PC-9 (cell line): Measurements from ENCODE around the gene TOM1L2.

Experiments used
- EZH2 ChIP-seq: fragments of 200-600 bp; sonication (generic); IDR thresholded peaks from 2 replicates; pipeline ENCODE4 v1.8.0; 2017; ENCODE audit warnings: antibody characterized with exemption, low read depth
- TF ChIP-seq, protein P1 (sequence below): fragments of 200-600 bp; sonication (generic); conservative IDR thresholded peaks from 2 replicates; pipeline ENCODE4 v1.6.1; 2017; ENCODE audit warnings: mixed run types, antibody characterized with exemption, mild to moderate bottlenecking, moderate library complexity

DNA sequence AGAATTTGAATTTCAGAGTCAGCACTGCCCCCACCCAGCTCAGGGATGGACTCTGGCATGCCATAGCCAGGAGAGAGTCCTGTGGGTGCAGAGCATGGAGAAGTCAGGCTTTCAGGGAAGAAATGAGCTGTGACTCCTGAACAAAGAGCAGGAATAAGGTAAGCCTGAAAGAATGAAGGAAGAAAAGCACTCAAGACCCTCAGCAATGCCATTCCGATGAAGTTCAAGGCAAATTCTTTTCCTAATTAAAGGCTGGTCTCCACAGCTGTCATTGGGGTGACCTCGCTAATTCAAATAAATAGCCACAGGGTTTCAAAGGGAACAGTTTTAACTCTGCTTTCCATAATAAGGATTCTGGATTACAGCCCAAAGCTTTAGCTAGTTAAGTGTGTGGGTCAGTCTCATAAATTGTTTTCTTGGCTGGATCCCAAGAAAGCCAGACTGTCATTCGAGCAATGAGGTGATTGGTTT, 31.7 kb downstream of the TOM1L2 start:
- TF ChIP-seq, protein P1, sequence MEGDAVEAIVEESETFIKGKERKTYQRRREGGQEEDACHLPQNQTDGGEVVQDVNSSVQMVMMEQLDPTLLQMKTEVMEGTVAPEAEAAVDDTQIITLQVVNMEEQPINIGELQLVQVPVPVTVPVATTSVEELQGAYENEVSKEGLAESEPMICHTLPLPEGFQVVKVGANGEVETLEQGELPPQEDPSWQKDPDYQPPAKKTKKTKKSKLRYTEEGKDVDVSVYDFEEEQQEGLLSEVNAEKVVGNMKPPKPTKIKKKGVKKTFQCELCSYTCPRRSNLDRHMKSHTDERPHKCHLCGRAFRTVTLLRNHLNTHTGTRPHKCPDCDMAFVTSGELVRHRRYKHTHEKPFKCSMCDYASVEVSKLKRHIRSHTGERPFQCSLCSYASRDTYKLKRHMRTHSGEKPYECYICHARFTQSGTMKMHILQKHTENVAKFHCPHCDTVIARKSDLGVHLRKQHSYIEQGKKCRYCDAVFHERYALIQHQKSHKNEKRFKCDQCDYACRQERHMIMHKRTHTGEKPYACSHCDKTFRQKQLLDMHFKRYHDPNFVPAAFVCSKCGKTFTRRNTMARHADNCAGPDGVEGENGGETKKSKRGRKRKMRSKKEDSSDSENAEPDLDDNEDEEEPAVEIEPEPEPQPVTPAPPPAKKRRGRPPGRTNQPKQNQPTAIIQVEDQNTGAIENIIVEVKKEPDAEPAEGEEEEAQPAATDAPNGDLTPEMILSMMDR = no peak
- no peak for TF ChIP-seq EZH2
